ENCODE results near the gene CHKA. TPM values are rescaled to one million over a fixed set of nuclear protein-coding genes. Genes with fewer than 3 reads are reported as not detected.

CHKA gene
- total RNA-seq, 1 experiment from 2014 or later = 63.0 TPM

- Histone ChIP-seq H3K23ac (ENCODE audit: insufficient read length, low read depth, low read length) (no peak overlapping the region), H3K14ac (ENCODE audit: insufficient read depth, low read length) (no peak overlapping the region), H2BK5ac (ENCODE audit: insufficient read length, low read length) (no peak overlapping the region), H3K4me2 (ENCODE audit: insufficient read depth, insufficient read length, low read length) (no peak overlapping the region), H4K8ac (replicated peaks; ENCODE audit: insufficient read length, low read depth, low read length) (no peak overlapping the region), H4K20me1 (ENCODE audit: control insufficient read depth, insufficient read depth, insufficient read length) (no peaks in the 10 kb centered on the region), H4K91ac (ENCODE audit: insufficient read length, low read depth, low read length) (no peak overlapping the region), H3K23me2 (ENCODE audit: insufficient read length, low read depth, low read length, poor library complexity, severe bottlenecking) (no peaks in the 10 kb centered on the region), H2AK5ac (ENCODE audit: insufficient read length, low read length) (no peak overlapping the region), H3K9ac (ENCODE audit: extremely low read depth, insufficient read length, low read length) (no peak overlapping the region), H3K9me3 (ENCODE audit: control insufficient read depth, low read depth, low read length) (no peaks in the 10 kb centered on the region), H3K79me2 (ENCODE audit: insufficient read depth, low read length) (no peaks in the 10 kb centered on the region), H2BK120ac (ENCODE audit: low read depth, low read length, poor library complexity, severe bottlenecking) (no peak overlapping the region), H3K27ac (ENCODE audit: insufficient read length, low read depth, low read length) (no peak overlapping the region), H3T11ph (ENCODE audit: low read length) (no peak overlapping the region), H2AFZ (ENCODE audit: low read length) (no peak overlapping the region), H3K4ac (ENCODE audit: low read depth, low read length) (no peak overlapping the region), H2BK12ac (ENCODE audit: insufficient read length, low read depth, low read length) (no peak overlapping the region), H2BK20ac (ENCODE audit: low read depth, low read length, poor library complexity, severe bottlenecking) (no peak overlapping the region), H3K56ac (ENCODE audit: insufficient read length, low read depth, low read length) (no peak overlapping the region), H3K79me1 (ENCODE audit: insufficient read depth, low read depth, low read length, poor library complexity, severe bottlenecking) (no peaks in the 10 kb centered on the region), H2BK15ac (ENCODE audit: low read depth, low read length) (no peak overlapping the region), H4K5ac (ENCODE audit: insufficient read length, low read depth, low read length) (no peak overlapping the region), H3K27me3 (ENCODE audit: insufficient read depth, low read length) (no peaks in the 10 kb centered on the region), H3K18ac (ENCODE audit: insufficient read length, low read depth, low read length) (no peak overlapping the region), H3K4me1 (ENCODE audit: insufficient read depth, low read length) (no peaks in the 10 kb centered on the region)
- TF ChIP-seq CTCF (conservative IDR thresholded peaks at IDR 0.05) = no peak
- no peak for DNase-seq
- peaks cover 5 to 21% (median 10%) of the 10 kb centered on the region in 3 experiments; a peak in 6 of 7 replicates for H3K36me3 Mint-ChIP-seq (ENCODE audit: insufficient read depth in 1 of 3, low read depth in 3 of 3)
- WGBS (ENCODE audit: extremely low coverage, insufficient read length, low lambda C conversion rate) = no CpG with 5 or more reads among the region's 7 CpGs
- no peaks in the 10 kb centered on the region for H3K27me3 Mint-ChIP-seq (ENCODE audit: low read depth)
- no peaks in the 10 kb centered on the region for H3K9me3 Mint-ChIP-seq
- H3K4me1 Mint-ChIP-seq = peaks cover 9 to 10% of the 10 kb centered on the region in 2 experiments; a peak in 3 of 4 replicates
- no peak overlapping the region for H3K4me3 Mint-ChIP-seq
- H3K27ac Mint-ChIP-seq = no peak overlapping the region
These were observed 39.0 kb upstream of the CHKA start for GRCh38 chr11:68160100-68160695.

Data from H9 (cell line).